Thyroid gland (tissue), 4 donors: ENCODE results near the gene BICD1. TPM values are rescaled to one million over a fixed set of nuclear protein-coding genes. Genes with fewer than 3 reads are reported as not detected.

Source experiments
- DNase-seq, 2 donors: peaks; one replicate each; pipeline ENCODE4 v3.0.0-alpha.2; 2019
- H3K27ac ChIP-seq, 3 donors: fragments of 200-600 bp; sonication (generic); 1 replicate in 2 of 3; 2 replicates in 1 of 3; pipeline ENCODE4 v1.5.1; 2016 to 2019; ENCODE audit warnings: mild to moderate bottlenecking in 1 of 3, moderate library complexity in 1 of 3
- H3K27me3 ChIP-seq: fragments of 200-600 bp; sonication (generic); one replicate; pipeline ENCODE4 v1.5.1; 2019
- H3K36me3 ChIP-seq, 2 donors: fragments of 200-600 bp; sonication (generic); one replicate each; pipeline ENCODE4 v1.5.1; 2016 to 2019
- H3K4me1 ChIP-seq, 2 donors: fragments of 200-600 bp; sonication (generic); one replicate each; pipeline ENCODE4 v1.5.1; 2017 to 2019
- H3K4me3 ChIP-seq, 3 donors: fragments of 200-600 bp; sonication (generic); replicated peaks in 1 of 3; 1 replicate in 2 of 3; 2 replicates in 1 of 3; pipeline ENCODE4 v1.5.1; 2016; ENCODE audit warnings: mild to moderate bottlenecking in 1 of 3
- H3K9me3 ChIP-seq: fragments of 200-600 bp; sonication (generic); one replicate; pipeline ENCODE4 v1.5.1; 2017
- CTCF ChIP-seq, 6 experiments: fragments of 200-600 bp in 3 of 6; fragments of 450-650 bp in 3 of 6; sonication (generic) in 3 of 6; IDR thresholded peaks; one replicate each; pipeline ENCODE4 v1.5.1; 2016 to 2019; ENCODE audit warnings: antibody characterized with exemption in 6 of 6, mild to moderate bottlenecking in 2 of 6, inconsistent platforms in 1 of 6, moderate library complexity in 1 of 6
- POLR2A ChIP-seq, 2 donors: fragments of 450-650 bp; IDR thresholded peaks; one replicate each; pipeline ENCODE4 v1.6.1; 2017; ENCODE audit warnings: antibody characterized with exemption in 2 of 2, mild to moderate bottlenecking in 2 of 2, moderate library complexity in 1 of 2
- WGBS, 2 donors: methylation state at CpG; one replicate each; pipeline ENCODE4 v1.1.5; 2017; 5-methylcytosine and 5-hydroxymethylcytosine counted together
- intact Hi-C: fragments of 100-400 bp; cut with DNase I; formaldehyde crosslinking; loops from one replicate; pipeline ENCODE4 v1.15.1; 2023
- total RNA-seq, 4 donors: library from RNA; depleted of rRNA; stranded (reverse); fragments of >200 nt; gene quantifications; one replicate each; pipeline ENCODE4 v1.2.3, GENCODE V29; 2016

Gene BICD1
- total RNA-seq, 4 donors from 2014 or later: 16.7 to 33.7 (median 24.7) TPM

- Histone ChIP-seq H3K27me3 (no peaks in the 10 kb centered on the region), H3K9me3 (no peaks in the 10 kb centered on the region), H3K27ac (no peak overlapping the region), H3K4me3 (no peak overlapping the region), H3K36me3 (no peaks in the 10 kb centered on the region), H3K4me1 (peaks cover 0 to 3% of the 10 kb centered on the region in 2 donors)
- TF ChIP-seq CTCF (IDR thresholded peaks at IDR 0.05) (no peak), POLR2A (IDR thresholded peaks at IDR 0.05) (no peak)
- WGBS, 2 donors: 92 to 98% methylated on average over 5 of the region's 5 CpGs
- intact Hi-C loops: no loop called here
- no peak for DNase-seq
Observed at GRCh38 chr12:32248441-32249140, 141.9 kb downstream of the BICD1 start.

DNA sequence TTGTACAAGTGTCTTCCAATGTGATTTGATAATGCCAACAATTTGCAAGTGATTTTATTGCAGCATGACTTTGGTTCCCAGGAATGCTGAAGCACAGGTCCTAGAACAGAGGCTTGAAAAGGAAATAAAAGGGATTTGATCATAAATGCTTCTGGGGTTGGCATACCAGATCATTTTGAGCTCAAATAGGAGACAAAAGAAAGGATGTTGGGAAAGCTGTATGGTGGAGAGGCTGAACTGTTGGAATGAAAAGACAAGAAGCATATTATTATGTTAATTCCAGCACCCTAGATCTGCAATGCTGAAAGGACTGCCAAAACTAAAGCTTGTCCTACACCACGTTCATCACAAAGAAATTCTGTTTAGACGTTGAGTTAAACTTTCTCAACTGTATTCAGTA is 143.1 kb downstream of the BICD1 start:
- Histone ChIP-seq H3K4me3 (no peak overlapping the region), H3K4me1 (peaks cover 0 to 3% of the 10 kb centered on the region in 2 donors), H3K36me3 (no peaks in the 10 kb centered on the region), H3K9me3 (no peaks in the 10 kb centered on the region), H3K27me3 (no peaks in the 10 kb centered on the region), H3K27ac (no peak overlapping the region)
- 51% methylated on average over 2 of the region's 2 CpGs for WGBS, 2 donors
- no peak for TF ChIP-seq CTCF (IDR thresholded peaks at IDR 0.05)
- TF ChIP-seq POLR2A (IDR thresholded peaks at IDR 0.05): no peak
- intact Hi-C loops: no loop called here
- no peak for DNase-seq

DNA sequence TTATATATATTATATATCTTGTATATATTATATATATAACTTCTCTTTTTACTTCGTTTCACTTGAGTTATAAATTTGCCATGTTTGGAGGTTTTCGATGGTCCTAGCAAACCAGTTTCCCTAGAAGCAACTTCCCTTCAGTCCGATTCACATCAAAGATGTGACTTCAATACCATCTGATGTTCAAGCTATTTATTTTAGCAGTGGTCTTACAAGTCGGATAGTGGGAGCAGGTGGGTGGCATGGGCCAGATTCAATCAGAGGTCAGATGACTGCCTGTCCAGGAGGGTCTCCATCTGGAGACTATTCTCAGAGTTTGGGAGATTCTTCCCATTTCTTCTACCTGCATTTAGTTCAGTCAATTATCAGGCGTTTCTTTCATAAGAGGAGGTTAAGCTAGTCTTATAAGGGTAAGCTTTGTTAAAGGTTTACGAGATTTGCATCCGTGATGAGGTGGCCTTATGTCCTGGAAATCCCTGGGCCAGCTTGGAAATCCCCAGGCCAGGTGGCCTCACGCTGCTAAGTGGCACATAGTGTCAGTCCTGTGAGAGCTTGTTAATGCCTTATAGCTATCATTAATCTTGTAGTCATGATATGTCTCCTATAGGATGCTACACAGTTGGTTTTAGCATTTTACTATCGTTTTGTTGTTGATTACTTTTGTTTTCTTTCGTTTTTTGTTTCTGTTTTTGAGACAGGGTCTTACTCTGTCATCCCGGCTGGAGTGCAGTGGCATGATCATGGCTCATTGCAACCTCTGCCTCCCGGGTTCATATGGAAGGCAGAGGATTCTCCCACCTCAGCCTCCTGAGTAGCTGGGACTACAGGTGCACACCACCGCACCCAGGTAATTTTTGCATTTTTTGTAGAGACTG is 145.8 kb downstream of the BICD1 start:
- no peak for TF ChIP-seq CTCF (IDR thresholded peaks at IDR 0.05)
- TF ChIP-seq POLR2A (IDR thresholded peaks at IDR 0.05): no peak
- 93 to 96% methylated on average over 13 of the region's 13 CpGs for WGBS, 2 donors
- intact Hi-C loops: no loop called here
- DNase-seq: no peak
- no peak overlapping the region for H3K27ac ChIP-seq
- no peak overlapping the region for H3K4me3 ChIP-seq
- peaks cover 0 to 3% of the 10 kb centered on the region in 2 donors for H3K4me1 ChIP-seq
- H3K9me3 ChIP-seq: no peaks in the 10 kb centered on the region
- no peaks in the 10 kb centered on the region for H3K27me3 ChIP-seq
- H3K36me3 ChIP-seq: no peaks in the 10 kb centered on the region

DNA sequence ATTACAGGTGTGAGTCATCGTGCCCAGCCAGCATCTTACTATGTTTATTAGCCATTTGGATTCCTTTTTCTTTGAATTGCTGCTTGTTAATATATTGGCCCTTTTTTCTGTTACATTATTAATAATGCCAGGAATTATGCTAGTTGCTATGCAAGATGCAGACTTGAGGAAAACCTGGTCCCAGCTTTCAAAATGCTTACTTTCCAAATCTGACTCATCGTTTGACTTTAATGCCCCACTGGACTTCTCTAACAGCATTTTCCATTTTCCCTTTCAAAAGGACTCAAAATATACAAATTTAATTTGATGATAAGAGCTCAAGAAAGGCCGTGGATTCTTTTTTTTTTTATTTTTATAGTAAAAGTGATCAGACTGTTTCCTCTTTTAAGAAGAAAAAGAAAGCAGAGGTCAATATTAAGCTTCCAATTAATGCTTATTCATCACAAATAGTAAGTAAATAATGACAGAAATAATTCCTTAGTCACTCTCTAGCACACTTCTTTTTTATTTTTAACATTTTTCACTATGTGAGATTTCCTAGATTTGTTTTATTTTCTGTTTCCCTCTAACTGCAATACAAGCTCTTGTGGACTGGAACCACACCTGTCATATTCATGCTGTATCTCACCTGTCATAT is 146.6 kb downstream of the BICD1 start:
- Histone ChIP-seq H3K4me1 (peaks cover 0 to 3% of the 10 kb centered on the region in 2 donors), H3K36me3 (no peaks in the 10 kb centered on the region), H3K27me3 (no peaks in the 10 kb centered on the region), H3K4me3 (no peak overlapping the region), H3K9me3 (no peaks in the 10 kb centered on the region), H3K27ac (no peak overlapping the region)
- 88 to 90% methylated on average over 3 of the region's 3 CpGs for WGBS, 2 donors
- TF ChIP-seq POLR2A (IDR thresholded peaks at IDR 0.05) (no peak), CTCF (IDR thresholded peaks at IDR 0.05) (no peak)
- intact Hi-C loops: no loop called here
- DNase-seq: no peak
